WTC11 (cell line): Measurements from ENCODE around the gene SGIP1. TPM values are rescaled to one million over a fixed set of nuclear protein-coding genes. Genes with fewer than 3 reads are reported as not detected.

Experiments used
- ATAC-seq: fragments of 200-7000 bp; cut with Tn5 transposase; 2 replicates; pipeline ENCODE4 v1.10.0; 2021; ENCODE audit warnings: mild to moderate bottlenecking, moderate library complexity
- CTCF ChIA-PET: fragments of 300-600 bp; sonication (Branson Sonifier 250); formaldehyde crosslinking; loops from one replicate; lab custom pipeline; 2021; ENCODE audit warnings: antibody characterized with exemption; lab: Charles Lee
- POLR2A ChIA-PET: fragments of 350-600 bp; sonication (Branson Sonifier 250); formaldehyde crosslinking; loops from one replicate; lab custom pipeline; 2021; ENCODE audit warnings: antibody characterized with exemption; lab: Charles Lee
- DNase-seq: peaks from one replicate; pipeline ENCODE4 v3.0.0; 2021; ENCODE audit warnings: low spot score
- H3K27ac Mint-ChIP-seq: 2 replicates; pipeline ENCODE4 v1.8.0; 2021; ENCODE audit warnings: mixed read lengths
- H3K27me3 Mint-ChIP-seq: 2 replicates; pipeline ENCODE4 v1.8.0; 2021; ENCODE audit warnings: low read depth, mild to moderate bottlenecking, moderate library complexity, mixed read lengths
- H3K36me3 Mint-ChIP-seq: 2 replicates; pipeline ENCODE4 v1.8.0; 2021; ENCODE audit warnings: mixed read lengths
- H3K4me1 Mint-ChIP-seq: 2 replicates; pipeline ENCODE4 v1.8.0; 2022; ENCODE audit warnings: mixed read lengths
- H3K4me3 Mint-ChIP-seq: 2 replicates; pipeline ENCODE4 v1.8.0; 2021; ENCODE audit warnings: mild to moderate bottlenecking, moderate library complexity, mixed read lengths
- H3K9me3 Mint-ChIP-seq: 2 replicates; pipeline ENCODE4 v1.8.0; 2021; ENCODE audit warnings: mixed read lengths
- ATF1 ChIP-seq: sonication (generic); formaldehyde crosslinking; IDR thresholded peaks from 2 replicates; pipeline ENCODE4 v1.8.1; 2023; ENCODE audit warnings: mild to moderate bottlenecking, moderate library complexity, missing genetic modification reagents
- CBFB ChIP-seq: sonication (generic); formaldehyde crosslinking; IDR thresholded peaks from 2 replicates; pipeline ENCODE4 v1.8.1; 2022; ENCODE audit warnings: mild to moderate bottlenecking, low read depth, missing genetic modification reagents
- CDX4 ChIP-seq: fragments of 250-450 bp; sonication (Bioruptor Pico); IDR thresholded peaks from 2 replicates; pipeline ENCODE4 v1.9.0; 2021; ENCODE audit warnings: moderate library complexity, mild to moderate bottlenecking, inconsistent platforms, borderline replicate concordance
- ELF4 ChIP-seq: sonication (generic); formaldehyde crosslinking; IDR thresholded peaks from 2 replicates; pipeline ENCODE4 v1.8.1; 2022; ENCODE audit warnings: low read depth, mild to moderate bottlenecking, moderate library complexity, missing genetic modification reagents
- ERG ChIP-seq: fragments of 250-450 bp; sonication (Bioruptor Pico); IDR thresholded peaks from 2 replicates; pipeline ENCODE4 v1.8.0; 2021; ENCODE audit warnings: mild to moderate bottlenecking
- GABPB1 ChIP-seq: sonication (generic); formaldehyde crosslinking; IDR thresholded peaks from 2 replicates; pipeline ENCODE4 v1.8.1; 2023; ENCODE audit warnings: mild to moderate bottlenecking, missing genetic modification reagents
- GRHL2 ChIP-seq: fragments of 250-450 bp; sonication (Bioruptor Pico); IDR thresholded peaks from 2 replicates; pipeline ENCODE4 v1.8.0; 2022; ENCODE audit warnings: mild to moderate bottlenecking, moderate library complexity; ENCODE audit not compliant: insufficient replicate concordance, severe bottlenecking
- GTF2I ChIP-seq: fragments of 250-450 bp; sonication (Bioruptor Pico); conservative IDR thresholded peaks from 2 replicates; pipeline ENCODE4 v1.4.0; 2021; ENCODE audit warnings: mild to moderate bottlenecking
- JAZF1 ChIP-seq: fragments of 250-450 bp; sonication (Bioruptor Pico); IDR thresholded peaks from 2 replicates; pipeline ENCODE4 v1.9.0; 2021; ENCODE audit warnings: moderate library complexity, mild to moderate bottlenecking, inconsistent platforms
- JUN ChIP-seq: sonication (generic); formaldehyde crosslinking; IDR thresholded peaks from 2 replicates; pipeline ENCODE4 v1.8.0; 2023; ENCODE audit warnings: mild to moderate bottlenecking, missing genetic modification reagents
- MLX ChIP-seq: sonication (generic); formaldehyde crosslinking; IDR thresholded peaks from 2 replicates; pipeline ENCODE4 v1.8.1; 2023; ENCODE audit warnings: mild to moderate bottlenecking, missing genetic modification reagents, moderate library complexity
- NR3C1 ChIP-seq: sonication (generic); formaldehyde crosslinking; conservative IDR thresholded peaks from 2 replicates; pipeline ENCODE4 v1.8.1; 2023; ENCODE audit warnings: low read depth, mild to moderate bottlenecking, missing genetic modification reagents
- PRDM15 ChIP-seq: sonication (generic); formaldehyde crosslinking; IDR thresholded peaks from 2 replicates; pipeline ENCODE4 v1.8.0; 2022; ENCODE audit warnings: missing genetic modification reagents
- PRRX2 ChIP-seq: fragments of 250-450 bp; sonication (Bioruptor Pico); IDR thresholded peaks from 2 replicates; pipeline ENCODE4 v1.8.0; 2021; ENCODE audit warnings: mild to moderate bottlenecking
- RELA ChIP-seq: sonication (generic); formaldehyde crosslinking; IDR thresholded peaks from 2 replicates; pipeline ENCODE4 v1.8.1; 2022; ENCODE audit warnings: missing genetic modification reagents, mild to moderate bottlenecking, borderline replicate concordance
- SMAD3 ChIP-seq: sonication (generic); formaldehyde crosslinking; IDR thresholded peaks from 2 replicates; pipeline ENCODE4 v1.8.0; 2022; ENCODE audit warnings: missing genetic modification reagents, mild to moderate bottlenecking, borderline replicate concordance
- SP1 ChIP-seq: sonication (generic); formaldehyde crosslinking; conservative IDR thresholded peaks from 2 replicates; pipeline ENCODE4 v1.8.1; 2022; ENCODE audit warnings: missing genetic modification reagents
- STAT6 ChIP-seq: sonication (generic); formaldehyde crosslinking; conservative IDR thresholded peaks from 2 replicates; pipeline ENCODE4 v1.8.1; 2023; ENCODE audit warnings: mild to moderate bottlenecking, low read depth, missing genetic modification reagents, moderate library complexity
- TEAD1 ChIP-seq: sonication (generic); formaldehyde crosslinking; IDR thresholded peaks from 2 replicates; pipeline ENCODE4 v1.8.0; 2022; ENCODE audit warnings: mild to moderate bottlenecking, missing genetic modification reagents
- TEAD4 ChIP-seq: sonication (generic); formaldehyde crosslinking; IDR thresholded peaks from 2 replicates; pipeline ENCODE4 v1.8.0; 2022; ENCODE audit warnings: mild to moderate bottlenecking, missing genetic modification reagents
- ZBTB21 ChIP-seq: sonication (generic); formaldehyde crosslinking; IDR thresholded peaks from 2 replicates; pipeline ENCODE4 v1.8.1; 2023; ENCODE audit warnings: mild to moderate bottlenecking, missing genetic modification reagents, borderline replicate concordance
- ZMAT4 ChIP-seq: fragments of 250-450 bp; sonication (Bioruptor Pico); IDR thresholded peaks from 2 replicates; pipeline ENCODE4 v1.9.0; 2021; ENCODE audit warnings: mild to moderate bottlenecking
- ZNF425 ChIP-seq: fragments of 250-450 bp; sonication (Bioruptor Pico); conservative IDR thresholded peaks from 2 replicates; pipeline ENCODE4 v1.9.0; 2021; ENCODE audit warnings: mild to moderate bottlenecking
- total RNA-seq: library from RNA; stranded (reverse); gene quantifications from 3 replicates; pipeline ENCODE4 v1.2.3, GENCODE V29; 2021

Gene SGIP1
- total RNA-seq, 1 experiment from 2014 or later: 3.9 TPM

GRCh38 chr1:66679140-66679539 is 145.2 kb downstream of the SGIP1 start (continued):
- no peak for TF ChIP-seq PRDM15 (CRISPR knock-in tag)
- TF ChIP-seq GTF2I (CRISPR knock-in tag): no peak
- TF ChIP-seq SP1 (CRISPR knock-in tag): no peak
- TF ChIP-seq ATF1: no peak
- TF ChIP-seq MLX (CRISPR knock-in tag): no peak
- TF ChIP-seq NR3C1 (CRISPR knock-in tag): no peak
- TF ChIP-seq ERG: no peak
- TF ChIP-seq ZBTB21 (CRISPR knock-in tag): no peak
- no peak for TF ChIP-seq RELA (CRISPR knock-in tag)

GRCh38 chr1:66681686-66682085 is 147.7 kb downstream of the SGIP1 start:
- H3K36me3 Mint-ChIP-seq: no peaks in the 10 kb centered on the region
- DNase-seq: no peak
- CTCF ChIA-PET: no interaction called here
- no peak overlapping the region for H3K27ac Mint-ChIP-seq
- H3K4me1 Mint-ChIP-seq: peaks cover 4% of the 10 kb centered on the region; the same call in 1 of the 2 replicates
- H3K9me3 Mint-ChIP-seq: no peaks in the 10 kb centered on the region
- ATAC-seq: no peak
- POLR2A ChIA-PET: no interaction called here
- H3K27me3 Mint-ChIP-seq: no peaks in the 10 kb centered on the region
- no peak overlapping the region for H3K4me3 Mint-ChIP-seq
- no peak for TF ChIP-seq CDX4
- no peak for TF ChIP-seq TEAD1 (CRISPR knock-in tag)
- no peak for TF ChIP-seq STAT6
- no peak for TF ChIP-seq ELF4 (CRISPR knock-in tag)
- TF ChIP-seq CBFB: no peak

GRCh38 chr1:66682106-66682505 is 148.2 kb downstream of the SGIP1 start:
- ChIA-PET CTCF (no interaction called here), POLR2A (no interaction called here)
- H3K27me3 Mint-ChIP-seq: no peaks in the 10 kb centered on the region
- no peaks in the 10 kb centered on the region for H3K36me3 Mint-ChIP-seq
- H3K4me3 Mint-ChIP-seq: no peak overlapping the region
- H3K27ac Mint-ChIP-seq: no peak overlapping the region
- DNase-seq (no peak), ATAC-seq (no peak)
- peaks cover 4% of the 10 kb centered on the region; the same call in 1 of the 2 replicates for H3K4me1 Mint-ChIP-seq
- no peaks in the 10 kb centered on the region for H3K9me3 Mint-ChIP-seq
- TF ChIP-seq TEAD4 (CRISPR knock-in tag) (no peak), SMAD3 (CRISPR knock-in tag) (no peak), JAZF1 (CRISPR knock-in tag) (no peak), TEAD1 (CRISPR knock-in tag) (no peak), ZNF425 (CRISPR knock-in tag) (no peak), GRHL2 (CRISPR knock-in tag) (no peak), ZMAT4 (CRISPR knock-in tag) (no peak), CBFB (no peak), JUN (CRISPR knock-in tag) (no peak), GABPB1 (CRISPR knock-in tag) (no peak), PRRX2 (CRISPR knock-in tag) (no peak)
